Peyer's patch (tissue), 4 donors: ENCODE results near the gene HCRT.

Source experiments
- CTCF ChIP-seq, 6 experiments: fragments of 450-650 bp in 4 of 6; fragments of 200-600 bp in 2 of 6; sonication (generic) in 1 of 6; IDR thresholded peaks; one replicate each; pipeline ENCODE4 v1.5.1; 2017 to 2019; ENCODE audit warnings: antibody characterized with exemption in 6 of 6, mild to moderate bottlenecking in 3 of 6, moderate library complexity in 1 of 6
- POLR2A ChIP-seq, 2 donors: fragments of 450-650 bp; IDR thresholded peaks; one replicate each; pipeline ENCODE4 v1.5.1; 2017; ENCODE audit warnings: antibody characterized with exemption in 2 of 2, mild to moderate bottlenecking in 2 of 2, moderate library complexity in 2 of 2

GRCh38 chr17:42155614-42156045 is 29.6 kb downstream of the HCRT start:
- TF ChIP-seq CTCF (IDR thresholded peaks at IDR 0.05) (no peak), POLR2A (IDR thresholded peaks at IDR 0.05) (no peak)
